ENCODE measurements around the gene MYB.
"Not testable (repeated sequence)": the region's sequence is repeated elsewhere in the genome, so short reads cannot be mapped to it uniquely, and the experiment has no call there.

Gene MYB

GRCh38 chr6:135221505-135221904 is 40.4 kb downstream of the MYB start:
- DNase-seq (ENCODE audit: low read depth, low spot score): no peak

- no peak for DNase-seq (ENCODE audit: low read depth, low spot score)
Measured at GRCh38 chr6:135222623-135223022, 41.5 kb downstream of the MYB start.

DNA sequence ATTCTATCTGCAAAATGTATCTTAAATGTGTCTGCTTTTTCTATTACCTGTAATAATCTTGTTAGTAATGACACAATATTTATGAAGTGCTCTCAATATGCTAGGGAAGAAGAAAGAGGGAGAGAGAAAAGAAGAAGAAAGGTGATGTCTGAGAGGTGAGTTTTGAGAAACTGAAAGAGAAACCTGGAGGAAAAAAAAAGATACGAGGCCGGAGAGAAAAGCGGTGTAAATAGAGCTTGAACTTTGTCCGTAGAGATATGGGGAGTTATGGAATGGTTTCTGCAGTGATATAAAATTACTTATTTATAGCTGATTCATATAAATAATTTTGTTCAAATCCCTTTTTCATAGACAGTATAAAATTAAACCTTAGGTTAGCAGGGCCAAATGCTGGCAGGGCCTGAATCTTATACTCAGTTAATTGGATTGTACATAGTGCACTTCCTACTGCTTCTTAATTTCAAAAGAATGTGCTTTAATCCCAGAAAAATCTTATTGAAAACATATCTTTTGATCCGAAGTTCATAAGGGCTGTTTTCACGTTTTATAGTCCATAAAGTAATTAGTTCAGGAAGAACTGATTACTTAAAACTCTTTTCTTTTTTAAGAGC is 43.0 kb downstream of the MYB start:
- no peak for DNase-seq (ENCODE audit: low read depth, low spot score)

- no peak for DNase-seq (ENCODE audit: low read depth, low spot score)
Measured at GRCh38 chr6:135225911-135226310, 44.8 kb downstream of the MYB start.

GRCh38 chr6:135226537-135226936 is 45.4 kb downstream of the MYB start:
- DNase-seq (ENCODE audit: low read depth, low spot score): no peak

GRCh38 chr6:135227349-135227748 is 46.2 kb downstream of the MYB start:
- no peak for DNase-seq (ENCODE audit: low read depth, low spot score)

- no peak for DNase-seq (ENCODE audit: low read depth, low spot score)
Measured at GRCh38 chr6:135227758-135228157, 46.6 kb downstream of the MYB start.

GRCh38 chr6:135228486-135228885 is 47.4 kb downstream of the MYB start:
- no peak for DNase-seq (ENCODE audit: low read depth, low spot score)

- DNase-seq (ENCODE audit: low read depth, low spot score): no peak
Measured at GRCh38 chr6:135229996-135230395, 48.9 kb downstream of the MYB start.

GRCh38 chr6:135230711-135231468 is 49.8 kb downstream of the MYB start:
- no peak for DNase-seq (ENCODE audit: low read depth, low spot score)

GRCh38 chr6:135231469-135231844 is 50.3 kb downstream of the MYB start:
- no peak for DNase-seq (ENCODE audit: low read depth, low spot score)

DNA sequence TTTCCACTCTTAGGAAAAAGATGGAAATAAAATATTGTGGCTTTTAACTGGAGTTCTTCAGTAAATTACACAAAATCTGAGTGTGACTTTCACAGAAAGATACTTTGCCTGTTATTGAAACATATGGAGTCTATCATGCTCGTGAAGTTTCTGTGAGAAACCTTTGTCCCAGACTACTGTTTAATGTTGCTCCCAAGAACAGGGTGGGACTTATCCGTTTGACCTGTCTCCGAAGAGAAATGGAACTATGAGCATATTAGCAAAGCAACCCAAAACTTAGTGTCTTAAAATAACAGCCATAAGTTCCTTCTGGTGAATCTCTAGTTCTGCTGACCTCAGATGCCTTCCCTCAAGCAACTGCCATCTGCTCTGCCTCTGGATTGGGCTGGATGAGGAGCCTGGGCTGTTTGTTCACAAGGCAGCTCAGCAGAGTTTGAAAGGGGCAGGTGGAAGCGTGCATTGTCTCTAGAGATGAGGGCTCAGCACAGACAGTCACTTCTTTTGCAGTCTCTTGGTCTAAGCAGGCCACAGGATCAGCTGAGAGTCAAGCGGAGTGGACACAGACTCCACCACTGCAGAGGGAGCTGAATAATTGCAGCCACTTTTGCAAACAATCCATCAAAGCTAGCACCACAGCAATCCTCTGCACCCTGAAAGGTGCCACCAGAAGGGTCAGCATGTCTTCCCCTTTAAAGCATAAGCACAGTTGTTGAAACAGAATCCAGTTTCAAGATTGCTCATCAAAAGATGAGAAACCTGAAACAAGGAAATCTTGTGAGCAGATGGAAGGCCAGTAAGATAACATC is 52.8 kb downstream of the MYB start:
- no peak for DNase-seq (ENCODE audit: low read depth, low spot score)

DNA sequence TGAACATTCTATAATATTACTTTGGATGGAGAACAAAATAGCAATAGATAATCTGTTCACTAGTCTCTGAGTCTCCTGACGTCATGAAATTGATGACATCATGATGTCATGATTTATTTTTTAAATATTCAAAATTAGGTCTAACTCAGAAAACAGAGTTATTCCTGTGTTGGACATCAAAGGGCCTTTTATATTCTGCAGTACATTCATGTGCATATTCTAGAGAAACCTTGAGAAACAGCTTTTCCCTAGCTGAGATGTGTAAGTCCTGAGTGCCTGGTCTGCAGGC is 53.3 kb downstream of the MYB start:
- DNase-seq (ENCODE audit: low read depth, low spot score): no peak

DNA sequence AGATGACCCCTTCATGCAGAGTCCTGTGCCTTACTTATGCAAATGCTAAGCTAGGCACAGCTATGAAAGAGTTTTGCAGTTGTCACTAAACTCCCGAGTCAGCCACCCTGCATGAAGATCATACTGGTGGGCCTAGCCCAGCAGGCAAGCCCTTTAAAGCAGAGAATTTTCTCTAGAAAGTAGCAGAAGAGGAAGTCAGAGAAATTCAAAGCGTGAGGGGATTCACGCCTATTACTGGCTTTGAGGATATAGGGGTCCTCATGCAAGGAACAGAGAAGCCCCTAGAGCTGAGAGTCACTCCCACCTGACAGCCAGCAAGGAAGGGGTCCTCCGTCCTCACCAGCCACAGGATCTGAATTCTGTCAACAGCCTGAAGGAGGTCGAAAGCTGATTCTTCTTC is 54.6 kb downstream of the MYB start:
- DNase-seq (ENCODE audit: low read depth, low spot score): no peak

GRCh38 chr6:135236319-135236718 is 55.2 kb downstream of the MYB start:
- no peak for DNase-seq (ENCODE audit: low read depth, low spot score)

GRCh38 chr6:135236732-135237131 is 55.6 kb downstream of the MYB start:
- no peak for DNase-seq (ENCODE audit: low read depth, low spot score)

DNA sequence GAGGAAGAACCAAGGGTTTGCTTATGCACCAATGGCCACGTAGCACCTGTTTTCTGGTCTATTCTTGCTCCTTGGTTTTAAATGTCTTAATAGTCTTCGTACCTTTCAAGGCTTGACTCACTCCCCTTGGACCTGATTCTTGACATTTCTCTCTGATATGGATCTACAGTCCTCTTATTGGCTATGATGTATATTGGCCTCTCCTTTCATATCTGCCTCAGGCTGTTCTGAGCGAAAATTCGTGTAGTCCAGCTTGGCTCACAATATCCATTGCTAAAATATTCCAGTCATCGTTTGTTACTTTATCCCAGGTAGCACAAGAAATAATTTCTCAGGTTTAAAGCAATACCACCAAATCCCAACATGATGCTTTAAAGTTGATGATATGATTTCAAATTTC is 59.6 kb downstream of the MYB start:
- no peak for DNase-seq (ENCODE audit: low read depth, low spot score)

DNA sequence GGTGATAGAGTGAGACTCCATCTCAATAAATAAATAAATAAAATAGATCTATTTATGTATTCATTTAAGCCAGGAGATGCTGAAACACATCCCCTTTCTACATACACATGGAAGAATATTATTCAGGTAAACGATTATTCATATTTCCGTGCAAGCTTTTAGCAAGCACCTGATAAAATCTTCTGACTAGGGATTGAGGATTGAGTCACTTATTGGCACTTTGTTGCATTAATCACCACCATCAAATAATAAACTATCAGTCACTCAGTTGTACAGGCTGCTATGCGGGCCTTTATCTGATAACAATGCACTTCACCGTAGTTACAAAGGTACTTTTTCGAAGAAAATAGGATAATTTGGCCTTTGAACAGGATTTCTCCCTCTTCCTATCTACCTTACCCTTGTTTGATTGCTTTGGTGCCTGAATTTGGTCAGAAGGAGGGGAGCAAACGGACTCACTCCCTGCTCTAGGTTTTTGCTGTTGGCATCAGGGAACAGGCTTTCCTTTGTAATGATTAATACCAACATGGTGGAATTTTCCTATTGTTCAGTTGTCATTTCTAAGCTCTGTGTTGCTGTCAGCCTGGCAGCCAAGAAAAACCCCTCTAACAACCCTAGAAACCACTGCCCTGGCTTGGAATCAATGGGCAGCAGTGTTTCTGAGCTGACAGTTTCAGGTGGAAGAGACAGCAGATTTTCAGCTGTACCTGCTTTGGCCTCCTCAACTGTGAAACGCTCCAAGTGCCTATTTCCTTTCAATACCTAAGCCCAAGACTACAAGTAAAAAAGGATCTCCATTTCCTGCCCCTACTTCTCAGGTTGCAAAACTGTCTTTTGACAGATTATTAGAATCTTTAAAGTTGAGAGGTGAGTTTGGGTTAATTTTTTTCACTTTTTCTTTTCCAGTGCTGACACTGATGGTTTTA is 63.0 kb downstream of the MYB start:
- DNase-seq (ENCODE audit: low read depth, low spot score): no peak

DNA sequence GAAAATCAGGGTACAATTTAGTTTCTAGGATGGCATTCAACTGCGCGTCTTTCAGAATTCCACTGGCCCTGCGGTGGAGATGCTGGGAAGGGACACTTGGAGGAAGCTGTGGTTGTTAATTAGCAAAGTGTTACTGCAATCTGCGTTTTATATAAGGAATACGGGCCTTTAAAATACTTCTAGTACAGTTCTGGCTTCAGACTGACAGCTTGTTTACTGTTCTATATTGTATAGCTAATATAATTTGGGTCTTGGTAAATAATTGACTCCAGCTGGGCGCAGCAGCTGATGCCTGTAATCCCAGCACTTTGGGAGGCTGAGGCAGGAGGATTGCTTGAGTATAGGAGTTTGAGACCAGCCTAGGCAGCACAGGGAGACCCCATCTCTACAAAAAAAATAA is 63.7 kb downstream of the MYB start:
- DNase-seq (ENCODE audit: low read depth, low spot score): no peak

- DNase-seq (ENCODE audit: low read depth, low spot score): not testable (repeated sequence)
Measured at GRCh38 chr6:135246412-135247012, 65.4 kb downstream of the MYB start.

- DNase-seq (ENCODE audit: low read depth, low spot score): no peak
Measured at GRCh38 chr6:135250234-135250633, 69.1 kb downstream of the MYB start.
